WI38 (cell line): ENCODE data around the gene MID2.

ENCODE experiments used
- H3K4me3 ChIP-seq: 2 replicates; pipeline ENCODE4 v1.5.1; 2011; ENCODE audit warnings: low read depth, mild to moderate bottlenecking, control low read depth, low read length
- TF ChIP-seq, protein P1 (sequence below): IDR thresholded peaks from 2 replicates; pipeline ENCODE4 v1.5.1; 2012; ENCODE audit warnings: low read depth, mild to moderate bottlenecking, control low read depth, low read length

MID2 gene, protein sequence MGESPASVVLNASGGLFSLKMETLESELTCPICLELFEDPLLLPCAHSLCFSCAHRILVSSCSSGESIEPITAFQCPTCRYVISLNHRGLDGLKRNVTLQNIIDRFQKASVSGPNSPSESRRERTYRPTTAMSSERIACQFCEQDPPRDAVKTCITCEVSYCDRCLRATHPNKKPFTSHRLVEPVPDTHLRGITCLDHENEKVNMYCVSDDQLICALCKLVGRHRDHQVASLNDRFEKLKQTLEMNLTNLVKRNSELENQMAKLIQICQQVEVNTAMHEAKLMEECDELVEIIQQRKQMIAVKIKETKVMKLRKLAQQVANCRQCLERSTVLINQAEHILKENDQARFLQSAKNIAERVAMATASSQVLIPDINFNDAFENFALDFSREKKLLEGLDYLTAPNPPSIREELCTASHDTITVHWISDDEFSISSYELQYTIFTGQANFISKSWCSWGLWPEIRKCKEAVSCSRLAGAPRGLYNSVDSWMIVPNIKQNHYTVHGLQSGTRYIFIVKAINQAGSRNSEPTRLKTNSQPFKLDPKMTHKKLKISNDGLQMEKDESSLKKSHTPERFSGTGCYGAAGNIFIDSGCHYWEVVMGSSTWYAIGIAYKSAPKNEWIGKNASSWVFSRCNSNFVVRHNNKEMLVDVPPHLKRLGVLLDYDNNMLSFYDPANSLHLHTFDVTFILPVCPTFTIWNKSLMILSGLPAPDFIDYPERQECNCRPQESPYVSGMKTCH

DNA sequence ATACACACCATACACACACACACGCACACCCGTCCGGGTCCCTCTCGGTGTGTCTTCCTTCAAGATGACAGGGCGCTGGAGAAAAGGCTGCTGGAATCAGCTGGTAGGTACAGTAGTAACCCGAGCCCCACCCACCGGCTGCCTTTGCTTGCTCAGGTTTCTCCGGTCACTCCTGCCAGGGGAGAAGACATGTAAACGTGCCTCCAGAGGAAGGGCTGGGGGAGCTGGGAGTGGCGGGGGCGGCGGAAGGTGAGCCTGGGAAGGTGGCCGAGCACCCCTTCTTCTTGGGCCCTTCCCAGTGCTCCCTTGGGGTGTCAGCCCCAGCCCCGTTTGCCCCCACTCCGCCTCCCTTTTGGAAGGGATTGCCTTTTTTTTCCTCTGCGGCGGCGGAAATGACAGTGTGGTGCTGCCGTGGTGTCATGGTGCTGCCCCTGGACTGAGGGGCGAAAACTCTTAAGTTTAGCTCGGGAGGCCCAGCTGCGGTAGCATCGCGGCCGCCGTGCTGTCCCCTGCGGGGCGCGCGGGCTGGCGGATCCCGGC lies at the start of gene MID2:
MID2 (plus strand) TSS at position 169 of the 540 bp plus-strand sequence. CDS start 561 bp downstream, outside the sequence.
- TF ChIP-seq, protein P1, sequence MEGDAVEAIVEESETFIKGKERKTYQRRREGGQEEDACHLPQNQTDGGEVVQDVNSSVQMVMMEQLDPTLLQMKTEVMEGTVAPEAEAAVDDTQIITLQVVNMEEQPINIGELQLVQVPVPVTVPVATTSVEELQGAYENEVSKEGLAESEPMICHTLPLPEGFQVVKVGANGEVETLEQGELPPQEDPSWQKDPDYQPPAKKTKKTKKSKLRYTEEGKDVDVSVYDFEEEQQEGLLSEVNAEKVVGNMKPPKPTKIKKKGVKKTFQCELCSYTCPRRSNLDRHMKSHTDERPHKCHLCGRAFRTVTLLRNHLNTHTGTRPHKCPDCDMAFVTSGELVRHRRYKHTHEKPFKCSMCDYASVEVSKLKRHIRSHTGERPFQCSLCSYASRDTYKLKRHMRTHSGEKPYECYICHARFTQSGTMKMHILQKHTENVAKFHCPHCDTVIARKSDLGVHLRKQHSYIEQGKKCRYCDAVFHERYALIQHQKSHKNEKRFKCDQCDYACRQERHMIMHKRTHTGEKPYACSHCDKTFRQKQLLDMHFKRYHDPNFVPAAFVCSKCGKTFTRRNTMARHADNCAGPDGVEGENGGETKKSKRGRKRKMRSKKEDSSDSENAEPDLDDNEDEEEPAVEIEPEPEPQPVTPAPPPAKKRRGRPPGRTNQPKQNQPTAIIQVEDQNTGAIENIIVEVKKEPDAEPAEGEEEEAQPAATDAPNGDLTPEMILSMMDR = no peak
- no peak within 1 kb of the TSS for H3K4me3 ChIP-seq

DNA sequence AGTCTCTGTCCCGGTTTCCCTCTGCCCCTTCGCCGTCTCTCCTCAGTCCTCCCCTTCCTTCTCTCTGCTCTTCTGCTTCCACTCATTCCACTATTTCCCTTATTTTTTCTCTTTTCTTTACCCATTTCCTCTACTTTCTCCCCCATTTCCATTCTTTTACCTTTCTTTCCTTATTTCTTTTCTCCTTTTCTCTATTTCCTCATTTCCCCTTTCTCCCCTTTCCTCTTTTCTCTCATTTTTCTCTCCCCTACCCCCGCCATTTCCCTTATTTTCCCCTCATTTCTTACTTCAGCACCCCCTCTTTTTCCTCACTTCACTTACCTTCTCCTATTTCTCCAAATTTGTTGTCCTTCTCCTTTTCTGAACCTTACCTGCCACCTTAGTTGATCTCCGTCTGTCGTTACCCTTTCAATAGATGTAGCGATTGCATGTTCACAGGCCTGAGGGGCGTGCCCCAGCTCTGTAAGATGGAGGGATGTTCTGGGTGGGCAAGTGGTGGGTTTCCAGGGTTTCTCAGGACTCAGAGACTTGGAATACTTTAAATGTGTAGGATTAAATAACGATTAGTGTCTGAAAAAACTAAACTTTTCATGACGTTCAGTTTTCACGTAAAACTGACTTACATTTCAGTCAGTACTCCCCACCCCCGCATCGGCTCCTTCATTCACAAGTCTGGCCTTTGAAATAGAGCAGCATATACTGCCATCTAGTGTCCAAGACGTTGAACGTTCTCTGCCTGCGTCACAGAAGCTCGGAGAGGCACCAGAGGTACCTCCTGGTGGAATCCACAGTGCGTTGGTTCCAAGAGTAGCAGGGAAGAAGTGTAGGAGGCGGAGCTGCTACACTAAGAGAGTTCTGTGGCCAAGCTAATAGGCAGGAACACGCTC lies 48.8 kb upstream of the MID2 start:
- peak overlapping the region; percentile 51; the same call in 1 of the 2 replicates for H3K4me3 ChIP-seq

DNA sequence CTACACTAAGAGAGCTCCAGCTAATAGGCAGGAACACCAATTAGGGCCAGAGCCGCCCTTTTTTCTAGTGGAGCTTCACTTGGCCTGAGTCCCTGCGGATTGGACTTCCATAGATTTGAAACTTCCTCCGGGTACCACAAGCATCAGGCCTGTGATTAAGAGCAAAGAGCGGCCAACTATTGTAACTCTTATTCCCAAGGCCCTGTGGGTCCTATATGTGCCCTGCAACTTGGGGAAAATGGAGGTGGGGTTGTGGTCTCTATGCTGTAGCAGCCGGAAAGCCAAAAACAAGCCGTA lies 48.2 kb upstream of the MID2 start, which contains the start of gene NCBP2L:
NCBP2L (plus strand) TSS at position 198 of the 297 bp plus-strand sequence. CDS start 16,488 bp downstream, outside the sequence.
- H3K4me3 ChIP-seq = peak within 1 kb of the TSS; percentile 20; the same call in 1 of the 2 replicates
- TF ChIP-seq, protein P1 = no peak

More for the DNA sequence above, 48.8 kb upstream of the MID2 start:
- TF ChIP-seq, protein P1 = peak; percentile 56

DNA sequence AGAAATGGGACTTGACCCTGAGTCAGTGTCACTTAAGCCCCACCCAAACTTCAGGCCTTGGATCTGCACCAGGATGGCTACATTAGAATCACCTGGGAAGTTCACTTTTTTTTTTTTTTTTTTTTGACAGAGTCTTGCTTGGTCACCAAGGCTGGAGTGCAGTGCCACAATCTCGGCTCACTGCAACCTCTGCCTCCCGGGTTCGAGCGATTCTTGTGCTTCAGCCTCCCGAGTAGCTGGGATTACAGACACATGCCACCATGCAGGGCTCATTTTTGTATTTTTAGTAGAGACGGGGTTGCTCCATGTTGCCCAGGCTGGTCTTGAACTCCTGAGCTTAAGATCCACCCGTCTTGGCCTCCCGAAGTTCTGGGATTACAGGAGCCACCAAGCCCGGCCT lies 45.1 kb upstream of the MID2 start:
- TF ChIP-seq, protein P1 = no peak

DNA sequence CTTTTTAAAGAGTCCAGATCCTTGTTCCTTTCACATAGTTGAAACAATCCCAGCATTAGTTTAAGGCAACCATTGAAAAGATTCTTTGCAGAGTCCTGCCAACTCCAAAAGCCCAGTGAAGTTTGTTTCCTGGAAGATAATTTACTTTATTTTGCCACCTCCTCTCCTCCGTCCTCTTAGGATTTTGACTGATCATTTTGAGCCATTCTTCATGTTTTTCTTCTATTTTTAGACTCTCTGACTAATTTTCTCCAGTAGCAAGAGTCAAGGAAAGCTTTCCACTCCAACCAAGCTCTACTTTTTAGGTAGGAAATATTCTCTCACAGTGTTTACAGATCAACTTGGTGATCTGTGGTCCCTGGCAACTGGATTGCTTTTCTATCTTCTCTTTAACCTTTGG lies 37.8 kb upstream of the MID2 start:
- TF ChIP-seq, protein P1 = no peak
- no peak overlapping the region for H3K4me3 ChIP-seq

More for the DNA sequence above, 45.1 kb upstream of the MID2 start:
- H3K4me3 ChIP-seq = no peak overlapping the region

DNA sequence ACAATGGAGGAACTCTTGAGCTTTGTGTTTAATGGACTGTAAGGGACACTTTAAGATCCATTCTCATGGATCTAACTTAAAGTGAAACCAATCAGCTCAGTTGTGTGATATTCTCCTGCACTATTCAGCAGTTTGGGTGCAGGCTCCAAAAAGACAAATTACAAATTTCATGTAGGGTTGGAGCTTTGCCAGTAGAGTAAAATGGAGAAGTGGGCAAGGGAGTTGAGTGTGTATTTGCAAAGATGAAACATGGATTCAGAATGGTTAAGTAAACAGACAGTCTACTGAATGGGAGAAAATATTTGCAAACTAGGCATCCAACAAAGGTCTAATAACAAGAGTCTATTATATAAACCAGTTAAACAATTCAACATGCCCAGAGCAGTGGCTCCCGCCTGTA lies 21.2 kb upstream of the MID2 start:
- no peak overlapping the region for H3K4me3 ChIP-seq
- TF ChIP-seq, protein P1 = no peak
